Measurements from ENCODE around the gene ZNF521.

- TF ChIP-seq POLR2A (IDR thresholded peaks at IDR 0.05) (no peak), EP300 (IDR thresholded peaks at IDR 0.05) (no peak)
Measured at GRCh38 chr18:25278394-25278793, 73.6 kb downstream of the ZNF521 start.

Data from upper lobe of left lung (tissue), 4 donors.